HepG2 (cell line): ENCODE results near the gene SPACA6. TPM values are rescaled to one million over a fixed set of nuclear protein-coding genes. Genes with fewer than 3 reads are reported as not detected.
A peak's percentile ranks its signal among the peaks of the same experiment; 100 is the strongest.

Source experiments
- AGO1 ChIP-seq: fragments of 200-400 bp; formaldehyde crosslinking; IDR thresholded peaks from 2 replicates; pipeline ENCODE4 v1.6.1; 2017; ENCODE audit warnings: mild to moderate bottlenecking, low read depth, low read length, moderate library complexity; ENCODE audit not compliant: poor library complexity, severe bottlenecking
- HES4 ChIP-seq: sonication (generic); formaldehyde crosslinking; IDR thresholded peaks from 2 replicates; pipeline ENCODE4 v1.9.0; 2021; ENCODE audit warnings: mild to moderate bottlenecking, missing genetic modification reagents, borderline replicate concordance
- HNF1A ChIP-seq, 2 experiments: sonication (generic) in 1 of 2; formaldehyde crosslinking in 1 of 2; IDR thresholded peaks; 2 replicates each; pipeline versions ENCODE4 v1.4.0 to v1.6.1; 2016 to 2020; ENCODE audit warnings: borderline replicate concordance in 1 of 2, low read depth in 1 of 2, mild to moderate bottlenecking in 1 of 2, missing genetic modification reagents in 1 of 2
- KMT2B ChIP-seq: IDR thresholded peaks from 2 replicates; pipeline ENCODE4 v1.6.1; 2016; ENCODE audit warnings: missing genetic modification reagents, missing compliant biosample characterization
- MIXL1 ChIP-seq: IDR thresholded peaks from 2 replicates; pipeline ENCODE4 v1.6.1; 2016
- SKI ChIP-seq: fragments of 450-650 bp; IDR thresholded peaks from one replicate; pipeline ENCODE4 v1.6.1; 2018; ENCODE audit warnings: mild to moderate bottlenecking; ENCODE audit not compliant: partially characterized antibody
- THAP9 ChIP-seq: sonication (generic); formaldehyde crosslinking; IDR thresholded peaks from 2 replicates; pipeline ENCODE4; 2020; ENCODE audit warnings: missing genetic modification reagents, mild to moderate bottlenecking, borderline replicate concordance
- ZBED4 ChIP-seq: sonication (generic); formaldehyde crosslinking; IDR thresholded peaks from 2 replicates; pipeline ENCODE4 v1.4.0; 2020; ENCODE audit warnings: missing genetic modification reagents, borderline replicate concordance
- ZBTB1 ChIP-seq: sonication (generic); formaldehyde crosslinking; IDR thresholded peaks from 2 replicates; pipeline ENCODE4 v1.4.0; 2020; ENCODE audit warnings: missing genetic modification reagents, borderline replicate concordance
- ZFAT ChIP-seq: sonication (generic); formaldehyde crosslinking; conservative IDR thresholded peaks from 2 replicates; pipeline ENCODE4 v1.8.1; 2023; ENCODE audit warnings: missing genetic modification reagents, inconsistent platforms
- ZNF263 ChIP-seq: sonication (generic); formaldehyde crosslinking; IDR thresholded peaks from 2 replicates; pipeline ENCODE4 v1.4.0; 2020; ENCODE audit warnings: missing genetic modification reagents
- ZNF44 ChIP-seq: sonication (generic); formaldehyde crosslinking; IDR thresholded peaks from 2 replicates; pipeline ENCODE4 v1.5.1; 2020; ENCODE audit warnings: mild to moderate bottlenecking, missing genetic modification reagents
- ZNF691 ChIP-seq: sonication (generic); formaldehyde crosslinking; IDR thresholded peaks from 2 replicates; pipeline ENCODE4 v1.4.0; 2020; ENCODE audit warnings: missing genetic modification reagents, low read depth, mild to moderate bottlenecking, borderline replicate concordance
- ZNF749 ChIP-seq: sonication (generic); formaldehyde crosslinking; IDR thresholded peaks from 2 replicates; pipeline ENCODE4 v1.8.0; 2022; ENCODE audit warnings: mild to moderate bottlenecking, missing genetic modification reagents, moderate library complexity, borderline replicate concordance
- polyA plus RNA-seq, 8 experiments: library from polyadenylated mRNA; depleted of rRNA in 3 of 8; stranded (reverse) in 7 of 8; unstranded in 1 of 8; fragments of >200 nt; fragmentation: Illumina TruSeq in 4 of 8; extraction: Trizol in 4 of 8; gene quantifications; 2 replicates each; pipeline versions ENCODE4 v1.2.1 to v1.2.3, GENCODE V29; 2011 to 2016; ENCODE audit warnings: low read depth in 4 of 8, missing spikeins in 1 of 8, mixed read lengths in 1 of 8; ENCODE audit not compliant: insufficient read depth in 1 of 8
- total RNA-seq, 5 experiments: library from RNA; depleted of rRNA; stranded (reverse); fragments of >200 nt; fragmentation: Illumina TruSeq; extraction: Trizol; gene quantifications; 2 replicates each; pipeline ENCODE4 v1.2.3, GENCODE V29; 2016; ENCODE audit warnings: low read depth in 1 of 5

Gene SPACA6
- total and polyA plus RNA-seq, 2 of the 13 experiments (the other 11 are each of a cell fraction or from before 2014, with no cell fraction given): 1.4 to 2.2 TPM

GRCh38 chr19:51690454-51691073, 2.6 kb upstream of the SPACA6 start (continued):
- TF ChIP-seq ZBED4 (no peak), AGO1 (peak; percentile 53), ZBTB1 (CRISPR knock-in tag) (no peak), THAP9 (CRISPR knock-in tag) (no peak), ZNF691 (CRISPR knock-in tag) (no peak), HNF1A (IDR thresholded peaks at IDR 0.05; ENCODE audit: low read depth) (no peak), HNF1A (CRISPR knock-in tag; IDR thresholded peaks at IDR 0.05; ENCODE audit: borderline replicate concordance) (no peak), ZNF749 (CRISPR knock-in tag) (no peak), MIXL1 (no peak), KMT2B (CRISPR knock-in tag) (no peak), SKI (peak; percentile 89), HES4 (CRISPR knock-in tag) (no peak), ZNF263 (CRISPR knock-in tag) (peak; percentile 74), ZFAT (CRISPR knock-in tag) (no peak), ZNF44 (CRISPR knock-in tag) (no peak)
